Karpas-422 (cell line): Measurements from ENCODE around the gene ETAA1. TPM values are rescaled to one million over a fixed set of nuclear protein-coding genes. Genes with fewer than 3 reads are reported as not detected.

Source experiments
- DNase-seq: peaks from one replicate; pipeline ENCODE4 v3.0.0-alpha.2; 2015
- H2AFZ ChIP-seq: fragments of 200-600 bp; sonication (generic); 2 replicates; pipeline ENCODE4 v1.6.1; 2014; ENCODE audit warnings: antibody characterized with exemption, low read length, mixed read lengths
- H3K27ac ChIP-seq: fragments of 200-600 bp; sonication (generic); 2 replicates; pipeline ENCODE4 v1.5.1; 2014; ENCODE audit warnings: mild to moderate bottlenecking, low read length, moderate library complexity
- H3K27me3 ChIP-seq: fragments of 200-600 bp; sonication (generic); 2 replicates; pipeline ENCODE4 v1.6.1; 2014; ENCODE audit warnings: low read length, mixed read lengths
- H3K36me3 ChIP-seq: fragments of 200-600 bp; sonication (generic); 2 replicates; pipeline ENCODE4 v1.6.1; 2014; ENCODE audit warnings: low read length, mixed read lengths; ENCODE audit not compliant: insufficient read depth
- H3K4me1 ChIP-seq: fragments of 200-600 bp; sonication (generic); 2 replicates; pipeline ENCODE4 v1.6.1; 2014; ENCODE audit warnings: mild to moderate bottlenecking, low read length, mixed read lengths
- H3K4me2 ChIP-seq: fragments of 200-600 bp; sonication (generic); 2 replicates; pipeline ENCODE4 v1.6.1; 2014; ENCODE audit warnings: low read length, low read depth, mild to moderate bottlenecking; ENCODE audit not compliant: poor library complexity, severe bottlenecking
- H3K4me3 ChIP-seq: fragments of 200-600 bp; sonication (generic); 2 replicates; pipeline ENCODE4 v1.5.1; 2014; ENCODE audit warnings: mild to moderate bottlenecking, antibody characterized with exemption, low read length, mixed read lengths
- H3K79me2 ChIP-seq: fragments of 200-600 bp; sonication (generic); 2 replicates; pipeline ENCODE4 v1.6.1; 2014; ENCODE audit warnings: mild to moderate bottlenecking, low read length, mixed read lengths
- H3K9ac ChIP-seq: fragments of 200-600 bp; sonication (generic); 2 replicates; pipeline ENCODE4 v1.6.0; 2014; ENCODE audit warnings: low read length
- H3K9me2 ChIP-seq: fragments of 200-600 bp; sonication (generic), shearing (Covaris generic); replicated peaks from 2 replicates; pipeline ENCODE4 v1.6.0; 2014; ENCODE audit warnings: mild to moderate bottlenecking, low read length, moderate library complexity; ENCODE audit not compliant: insufficient read depth
- H3K9me3 ChIP-seq: fragments of 300-700, 200-600 bp; sonication (generic); 2 replicates; pipeline ENCODE4 v1.6.1; 2014; ENCODE audit warnings: low read length, mixed read lengths
- H4K20me1 ChIP-seq: fragments of 200-600 bp; sonication (generic); 2 replicates; pipeline ENCODE4 v1.6.1; 2014; ENCODE audit warnings: mild to moderate bottlenecking, antibody characterized with exemption, low read length, low read depth; ENCODE audit not compliant: insufficient read depth
- total RNA-seq: library from RNA; depleted of rRNA; stranded (reverse); fragments of >200 nt; shearing (Covaris generic); gene quantifications from 2 replicates; pipeline ENCODE4 v1.2.3, GENCODE V29; 2014; ENCODE audit warnings: low replicate concordance

ETAA1 gene
- total RNA-seq, 1 experiment from 2014 or later, result 38.2 TPM

DNA sequence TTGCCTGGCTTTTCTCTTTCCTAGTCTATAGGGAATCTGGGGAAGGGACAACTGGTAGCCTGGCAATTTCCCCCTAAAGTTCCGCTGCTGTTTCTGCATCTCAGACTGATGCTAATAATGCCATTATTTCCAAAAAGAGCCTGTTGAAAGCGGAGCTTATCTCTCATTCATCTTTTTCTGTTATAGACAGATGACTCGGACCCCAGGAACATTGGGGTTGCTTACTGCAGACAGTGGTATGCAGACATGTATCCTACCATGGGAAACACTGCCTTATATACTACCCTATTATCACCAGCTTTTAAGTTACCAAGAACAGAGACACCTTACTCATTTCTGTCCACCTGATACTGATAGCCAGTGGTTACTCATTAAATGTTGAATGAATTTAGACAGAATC, 15.3 kb downstream of the ETAA1 start:
- Histone ChIP-seq H3K27me3 (no peaks in the 10 kb centered on the region), H2AFZ (no peak overlapping the region), H3K4me2 (no peak overlapping the region), H3K27ac (no peak overlapping the region), H3K79me2 (no peaks in the 10 kb centered on the region), H3K9me2 (no peaks in the 10 kb centered on the region), H3K4me3 (no peak overlapping the region), H3K36me3 (peaks cover 29% of the 10 kb centered on the region), H3K4me1 (no peaks in the 10 kb centered on the region), H3K9me3 (no peaks in the 10 kb centered on the region), H3K9ac (no peak overlapping the region), H4K20me1 (no peaks in the 10 kb centered on the region; the same call in 1 of the 2 replicates)
- no peak for DNase-seq

DNA sequence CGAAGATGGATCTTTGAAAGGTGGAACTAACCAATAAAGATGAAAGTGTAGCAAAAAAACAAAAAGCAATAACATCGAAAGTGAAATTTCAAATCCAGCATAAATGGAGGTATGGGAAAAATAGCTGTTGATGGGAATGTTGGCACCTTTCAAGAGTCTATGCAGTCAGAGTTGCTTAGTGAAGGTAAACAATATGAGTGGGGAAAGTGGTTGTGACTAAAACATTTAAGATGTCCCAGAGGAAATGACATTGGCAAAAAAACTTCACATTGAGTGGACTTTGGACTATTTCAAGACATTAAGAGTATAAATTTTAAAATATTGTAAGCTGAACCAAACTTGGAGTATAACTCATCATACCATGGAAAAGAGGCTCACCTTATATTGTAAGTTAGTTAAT, 17.7 kb downstream of the ETAA1 start:
- Histone ChIP-seq H3K9ac (no peak overlapping the region), H3K27ac (no peak overlapping the region), H3K27me3 (no peaks in the 10 kb centered on the region), H3K36me3 (peaks cover 9% of the 10 kb centered on the region), H3K4me3 (no peak overlapping the region), H2AFZ (no peak overlapping the region), H3K9me3 (no peaks in the 10 kb centered on the region), H4K20me1 (no peaks in the 10 kb centered on the region; the same call in 1 of the 2 replicates), H3K4me2 (no peak overlapping the region), H3K79me2 (no peaks in the 10 kb centered on the region), H3K9me2 (no peaks in the 10 kb centered on the region), H3K4me1 (no peaks in the 10 kb centered on the region)
- no peak for DNase-seq

DNA sequence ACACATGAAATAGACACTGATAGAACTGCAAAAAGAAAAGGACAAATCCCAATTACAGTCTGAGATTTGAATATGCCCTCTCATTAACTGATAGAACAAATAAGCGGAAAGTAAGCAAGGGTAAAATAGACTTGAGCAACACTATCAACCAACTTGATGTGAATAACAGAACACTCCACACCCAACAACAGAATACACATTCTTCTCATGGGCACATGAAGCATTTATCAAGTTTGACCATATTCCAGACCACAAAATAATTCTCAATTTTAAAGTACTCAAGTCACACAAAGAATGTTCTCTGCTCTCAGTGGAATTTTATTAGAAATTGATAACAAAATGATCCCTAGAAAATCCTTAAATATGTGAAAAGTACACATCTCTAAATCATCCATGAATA, 19.0 kb downstream of the ETAA1 start:
- Histone ChIP-seq H3K27ac (no peak overlapping the region), H3K9me2 (no peaks in the 10 kb centered on the region), H2AFZ (no peak overlapping the region), H3K4me1 (no peaks in the 10 kb centered on the region), H3K27me3 (no peaks in the 10 kb centered on the region), H3K9me3 (no peaks in the 10 kb centered on the region), H3K9ac (no peak overlapping the region), H4K20me1 (no peaks in the 10 kb centered on the region), H3K4me2 (no peak overlapping the region), H3K79me2 (no peaks in the 10 kb centered on the region), H3K36me3 (no peaks in the 10 kb centered on the region), H3K4me3 (no peak overlapping the region)
- DNase-seq, result no peak

DNA sequence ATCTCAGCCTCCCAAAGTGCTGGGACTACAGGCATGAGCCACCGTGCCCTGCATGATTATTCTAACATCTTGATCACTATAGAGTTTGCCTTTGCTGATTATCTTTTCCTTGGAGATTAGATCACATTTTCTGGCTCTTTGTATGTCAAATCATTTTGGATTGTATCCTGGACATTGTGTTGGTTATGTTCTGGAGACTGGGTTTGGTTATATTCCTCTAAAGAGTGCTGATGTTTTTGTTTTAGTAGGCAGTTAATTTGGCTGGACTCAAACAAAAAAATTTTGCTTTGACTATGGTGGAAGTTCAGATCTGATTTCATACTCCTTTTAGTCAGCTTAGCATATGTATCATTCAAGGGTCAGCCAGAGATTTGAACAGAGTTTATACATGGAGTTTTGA, 26.4 kb downstream of the ETAA1 start:
- no peak for DNase-seq
- Histone ChIP-seq H3K9me2 (no peaks in the 10 kb centered on the region), H3K9me3 (no peaks in the 10 kb centered on the region), H3K79me2 (no peaks in the 10 kb centered on the region), H2AFZ (no peak overlapping the region), H4K20me1 (no peaks in the 10 kb centered on the region), H3K27me3 (0 out of 2 replicates have a peak, but pooled peaks cover 3% of the 10 kb centered on the region), H3K36me3 (no peaks in the 10 kb centered on the region), H3K4me2 (no peak overlapping the region), H3K27ac (no peak overlapping the region), H3K4me1 (no peaks in the 10 kb centered on the region), H3K9ac (no peak overlapping the region), H3K4me3 (no peak overlapping the region)

DNA sequence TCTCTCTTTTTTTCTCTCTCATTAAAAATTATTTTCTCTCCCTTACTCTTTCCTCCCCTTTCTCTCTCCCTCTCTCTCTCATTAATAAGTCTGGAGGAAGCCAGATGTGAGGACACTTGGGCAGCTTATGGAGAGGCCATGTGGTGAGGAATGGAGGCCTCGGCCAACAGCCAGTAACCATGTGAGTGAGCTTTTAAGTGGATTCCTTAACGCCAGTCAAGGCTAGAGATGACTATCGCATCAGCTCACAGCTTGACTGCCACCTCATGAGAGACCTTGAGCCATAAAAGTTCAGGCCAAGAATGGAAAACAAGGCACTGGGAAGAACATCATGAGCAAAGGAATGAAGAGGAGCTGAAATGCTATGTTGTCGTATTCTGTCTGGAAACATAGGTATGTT, 39.1 kb downstream of the ETAA1 start:
- no peak overlapping the region for H2AFZ ChIP-seq
- no peak overlapping the region for H3K9ac ChIP-seq
- no peak overlapping the region for H3K4me3 ChIP-seq
- H3K4me1 ChIP-seq, result no peaks in the 10 kb centered on the region
- no peaks in the 10 kb centered on the region for H3K9me2 ChIP-seq
- H4K20me1 ChIP-seq, result no peaks in the 10 kb centered on the region
- H3K79me2 ChIP-seq, result no peaks in the 10 kb centered on the region
- H3K9me3 ChIP-seq, result no peaks in the 10 kb centered on the region
- no peak overlapping the region for H3K4me2 ChIP-seq
- H3K27me3 ChIP-seq, result no peaks in the 10 kb centered on the region
- DNase-seq, result no peak
- no peaks in the 10 kb centered on the region for H3K36me3 ChIP-seq
- no peak overlapping the region for H3K27ac ChIP-seq

DNA sequence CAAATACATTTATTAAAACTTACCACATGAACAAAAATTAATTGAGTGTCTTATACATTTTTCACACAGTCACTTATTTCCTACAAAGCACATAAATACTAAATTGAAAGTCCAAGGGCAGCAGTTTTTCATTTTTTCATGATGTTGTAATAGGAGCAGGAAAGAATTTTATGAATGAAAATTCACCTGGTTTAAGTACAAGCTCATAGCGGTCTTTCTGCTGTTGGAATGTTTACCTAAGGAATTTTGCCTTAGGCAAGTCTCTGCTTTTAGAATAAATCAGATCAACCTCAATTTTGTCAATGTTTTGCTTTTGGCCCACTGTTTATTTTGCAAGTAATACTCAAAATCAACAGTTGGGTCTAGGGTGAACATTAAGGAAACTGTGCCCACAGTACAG, 40.0 kb downstream of the ETAA1 start:
- no peaks in the 10 kb centered on the region for H4K20me1 ChIP-seq
- H3K4me2 ChIP-seq, result no peak overlapping the region
- no peaks in the 10 kb centered on the region for H3K79me2 ChIP-seq
- no peaks in the 10 kb centered on the region for H3K9me3 ChIP-seq
- DNase-seq, result no peak
- no peaks in the 10 kb centered on the region for H3K36me3 ChIP-seq
- no peak overlapping the region for H3K4me3 ChIP-seq
- H2AFZ ChIP-seq, result no peak overlapping the region
- no peak overlapping the region for H3K9ac ChIP-seq
- H3K4me1 ChIP-seq, result peaks cover 6% of the 10 kb centered on the region
- no peaks in the 10 kb centered on the region for H3K27me3 ChIP-seq
- H3K9me2 ChIP-seq, result no peaks in the 10 kb centered on the region
- no peak overlapping the region for H3K27ac ChIP-seq

DNA sequence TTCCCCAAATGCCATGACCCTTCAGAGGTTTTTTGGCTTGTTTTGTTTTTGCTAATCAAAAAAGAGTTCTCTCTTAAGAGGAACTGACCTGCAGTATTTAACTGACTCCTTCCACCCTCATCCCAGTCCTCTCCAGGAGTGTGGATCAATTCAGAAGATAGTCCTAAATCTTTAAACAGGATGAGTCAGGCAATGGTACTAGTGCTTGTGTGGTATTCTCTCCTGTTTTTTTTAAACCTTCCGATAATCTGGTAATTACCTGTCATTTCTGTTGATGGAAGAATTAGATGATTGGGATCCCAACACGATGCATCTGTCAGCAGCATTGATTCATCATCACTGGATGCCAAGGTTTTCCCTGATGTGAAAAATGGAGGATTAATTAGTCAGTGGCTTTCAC, 41.2 kb downstream of the ETAA1 start:
- DNase-seq, result no peak
- H3K9me3 ChIP-seq, result no peaks in the 10 kb centered on the region
- no peak overlapping the region for H3K4me2 ChIP-seq
- no peak overlapping the region for H3K4me3 ChIP-seq
- H2AFZ ChIP-seq, result no peak overlapping the region
- no peaks in the 10 kb centered on the region for H4K20me1 ChIP-seq
- no peaks in the 10 kb centered on the region for H3K79me2 ChIP-seq
- H3K9me2 ChIP-seq, result no peaks in the 10 kb centered on the region
- peaks cover 6% of the 10 kb centered on the region for H3K4me1 ChIP-seq
- H3K27ac ChIP-seq, result no peak overlapping the region
- H3K9ac ChIP-seq, result no peak overlapping the region
- no peaks in the 10 kb centered on the region for H3K36me3 ChIP-seq
- no peaks in the 10 kb centered on the region for H3K27me3 ChIP-seq

DNA sequence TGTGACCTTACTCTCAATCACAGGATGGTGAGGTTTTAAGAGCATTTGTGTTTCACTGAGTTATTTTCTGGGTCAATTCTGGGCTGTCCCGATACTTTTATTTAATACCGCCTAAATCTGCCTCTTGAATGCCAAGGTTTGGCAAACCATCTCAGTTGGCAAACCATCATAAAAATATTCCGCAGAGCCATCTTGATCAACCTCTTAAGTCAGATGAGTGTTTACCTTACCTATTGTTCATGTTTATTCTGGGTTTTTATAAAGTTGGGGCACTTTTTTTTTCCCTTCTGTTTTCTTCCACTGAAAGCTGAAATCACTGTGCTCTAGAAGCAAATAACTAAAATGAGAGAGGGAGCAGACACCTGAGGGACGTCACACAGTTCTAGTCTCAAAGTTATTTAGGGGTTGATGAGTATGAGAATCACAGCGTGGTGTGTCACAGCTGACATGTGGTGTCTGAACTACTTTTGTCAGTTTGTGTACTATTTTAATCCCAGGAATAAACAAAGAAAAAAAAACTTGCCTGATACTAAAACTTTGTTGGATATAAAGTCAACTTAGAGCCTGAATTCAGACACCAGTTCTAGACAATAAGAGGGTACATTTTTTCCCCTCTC, 48.6 kb downstream of the ETAA1 start:
- no peaks in the 10 kb centered on the region for H3K9me2 ChIP-seq
- H3K36me3 ChIP-seq, result no peaks in the 10 kb centered on the region
- no peaks in the 10 kb centered on the region for H3K79me2 ChIP-seq
- H3K4me3 ChIP-seq, result no peak overlapping the region
- H3K9ac ChIP-seq, result no peak overlapping the region
- H3K27me3 ChIP-seq, result no peaks in the 10 kb centered on the region
- no peaks in the 10 kb centered on the region for H3K9me3 ChIP-seq
- H3K27ac ChIP-seq, result no peak overlapping the region
- DNase-seq, result no peak
- H3K4me1 ChIP-seq, result peaks cover 6% of the 10 kb centered on the region
- H4K20me1 ChIP-seq, result no peaks in the 10 kb centered on the region
- H2AFZ ChIP-seq, result no peak overlapping the region
- no peak overlapping the region for H3K4me2 ChIP-seq

DNA sequence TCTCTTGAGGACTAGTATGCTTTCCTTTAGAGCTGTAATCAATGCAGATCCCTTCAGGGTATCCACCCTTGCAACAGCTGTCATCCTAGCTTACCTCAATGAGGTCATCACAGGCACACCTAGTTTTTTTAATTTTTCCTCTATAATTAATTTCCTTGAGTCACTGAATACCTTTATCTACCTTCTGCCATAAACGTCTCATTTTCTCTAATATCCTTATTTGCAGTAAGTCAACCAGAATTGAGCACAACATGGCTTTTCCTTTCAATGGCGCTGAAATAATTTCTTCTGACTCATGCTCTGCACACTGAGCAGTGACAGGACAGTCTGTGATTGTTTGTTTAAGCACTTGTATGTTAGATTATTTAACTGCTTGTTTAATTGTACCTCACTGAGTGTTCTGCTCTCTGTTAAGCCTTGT, 49.4 kb downstream of the ETAA1 start:
- Histone ChIP-seq H3K27ac (no peak overlapping the region), H2AFZ (no peak overlapping the region), H4K20me1 (no peaks in the 10 kb centered on the region), H3K9ac (no peak overlapping the region), H3K4me1 (peaks cover 5% of the 10 kb centered on the region), H3K36me3 (no peaks in the 10 kb centered on the region), H3K79me2 (no peaks in the 10 kb centered on the region), H3K9me2 (no peaks in the 10 kb centered on the region), H3K4me3 (no peak overlapping the region), H3K4me2 (no peak overlapping the region), H3K9me3 (no peaks in the 10 kb centered on the region), H3K27me3 (no peaks in the 10 kb centered on the region)
- DNase-seq, result no peak
